Loucy (cell line): ENCODE results near the gene CDYL.

Source experiments
- CTCF ChIP-seq: fragments of 200-600 bp; sonication (generic); conservative IDR thresholded peaks from 2 replicates; pipeline ENCODE4 v1.5.1; 2014; ENCODE audit warnings: mild to moderate bottlenecking, antibody characterized with exemption, low read length
- EZH2phosphoT487 ChIP-seq: fragments of 200-600 bp; IDR thresholded peaks from 2 replicates; pipeline ENCODE4 v1.6.1; 2018; ENCODE audit warnings: antibody characterized with exemption, mild to moderate bottlenecking, moderate library complexity, borderline replicate concordance

GRCh38 chr6:4890627-4891026 is 114.4 kb downstream of the CDYL start:
- TF ChIP-seq CTCF (no peak), EZH2phosphoT487 (no peak)
